HEK293T (cell line): ENCODE data around the gene PLEKHM2.

ENCODE experiments used
- BHLHE40 ChIP-seq: fragments of 450-650 bp; IDR thresholded peaks from 2 replicates; pipeline ENCODE4 v1.6.1; 2016; ENCODE audit warnings: mild to moderate bottlenecking, moderate library complexity, borderline replicate concordance
- ELF4 ChIP-seq: fragments of 450-650 bp; IDR thresholded peaks from 2 replicates; pipeline ENCODE4 v1.6.1; 2017; ENCODE audit warnings: antibody characterized with exemption
- HDGF ChIP-seq: fragments of 450-650 bp; IDR thresholded peaks from 2 replicates; pipeline ENCODE4 v1.6.1; 2017; ENCODE audit warnings: antibody characterized with exemption, borderline replicate concordance
- NFRKB ChIP-seq: fragments of 450-650 bp; IDR thresholded peaks from 2 replicates; pipeline ENCODE4 v1.6.1; 2016; ENCODE audit warnings: mild to moderate bottlenecking, moderate library complexity
- PKNOX1 ChIP-seq: fragments of 450-650 bp; IDR thresholded peaks from 2 replicates; pipeline ENCODE4 v1.6.1; 2016
- SP1 ChIP-seq: fragments of 450-650 bp; IDR thresholded peaks from 2 replicates; pipeline ENCODE4 v1.6.1; 2017
- SUZ12 ChIP-seq: fragments of 450-650 bp; IDR thresholded peaks from 2 replicates; pipeline ENCODE4 v1.6.1; 2016; ENCODE audit warnings: mild to moderate bottlenecking

- TF ChIP-seq SP1, result no peak
- no peak for TF ChIP-seq SUZ12
- TF ChIP-seq PKNOX1, result no peak
- no peak for TF ChIP-seq ELF4
- TF ChIP-seq HDGF, result no peak
- TF ChIP-seq NFRKB, result no peak
- TF ChIP-seq BHLHE40, result no peak
These were observed 55.6 kb downstream of the PLEKHM2 start for GRCh38 chr1:15739745-15740144.
